Measurements from ENCODE around the gene GPC6. TPM values are rescaled to one million over a fixed set of nuclear protein-coding genes. Genes with fewer than 3 reads are reported as not detected.

The GPC6 gene
- total RNA-seq, 1 experiment from 2014 or later: 5.1 TPM

DNA sequence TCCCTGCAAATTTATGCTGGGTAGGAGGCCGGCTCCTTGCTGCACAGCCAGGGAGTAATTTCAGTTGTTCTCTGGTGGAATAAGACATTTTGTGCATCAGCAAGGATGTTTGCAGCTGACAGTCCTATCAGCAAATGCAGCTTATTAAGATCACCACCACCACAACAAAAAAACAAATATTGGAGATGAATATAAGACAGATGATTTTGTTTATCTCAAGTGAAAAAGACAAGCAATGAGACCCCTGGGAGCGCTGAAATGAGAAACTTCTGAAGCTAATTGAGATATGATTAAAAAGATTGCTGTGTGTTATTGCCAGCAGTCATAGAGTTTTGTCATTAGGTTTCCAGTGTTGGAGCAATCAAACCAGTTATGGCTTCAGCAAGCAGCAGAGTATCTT, 505.6 kb downstream of the GPC6 start:
- no peak for DNase-seq (ENCODE audit: low spot score)

DNA sequence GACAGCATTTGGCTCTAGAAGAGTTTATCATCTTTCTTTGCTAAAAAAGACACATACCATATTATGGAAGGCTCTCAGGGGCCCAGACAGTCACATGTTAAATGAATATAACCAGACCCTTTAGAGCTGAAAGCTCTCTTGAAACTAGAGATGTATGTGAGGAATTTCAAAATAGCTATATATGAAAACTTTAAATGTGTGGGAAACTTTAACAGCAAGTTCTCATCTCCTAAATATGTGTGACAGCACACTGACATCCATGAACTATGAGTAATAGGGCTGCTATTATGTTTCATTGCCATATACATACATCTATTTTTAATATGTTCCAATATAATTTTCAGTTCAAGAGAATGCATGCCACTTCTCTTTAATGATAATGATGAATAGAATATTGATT, 509.5 kb downstream of the GPC6 start:
- DNase-seq (ENCODE audit: low spot score): no peak

GRCh38 chr13:93736909-93737308, 510.3 kb downstream of the GPC6 start:
- no peak for DNase-seq (ENCODE audit: low spot score)

DNA sequence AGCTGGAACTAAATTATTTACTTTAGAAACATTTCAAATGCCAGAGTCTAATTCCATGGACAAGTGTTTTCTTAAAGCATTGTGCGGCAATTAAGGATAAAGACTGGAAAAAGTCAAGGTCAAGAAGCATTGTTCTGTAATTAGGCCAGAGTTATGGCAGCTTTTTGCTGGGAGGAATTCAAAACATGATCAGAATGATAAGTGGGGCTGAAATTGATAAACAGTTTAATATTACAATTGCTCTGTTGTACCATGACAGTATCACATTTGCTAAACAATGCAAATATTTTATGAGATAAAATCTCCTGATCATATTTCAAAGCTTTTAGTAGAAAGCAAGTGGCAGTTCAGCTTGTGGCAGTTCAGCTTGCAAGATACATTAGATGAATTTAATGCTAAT, 513.7 kb downstream of the GPC6 start:
- no peak for DNase-seq (ENCODE audit: low spot score)

GRCh38 chr13:93744033-93744432, 517.4 kb downstream of the GPC6 start:
- DNase-seq (ENCODE audit: low spot score): no peak

DNA sequence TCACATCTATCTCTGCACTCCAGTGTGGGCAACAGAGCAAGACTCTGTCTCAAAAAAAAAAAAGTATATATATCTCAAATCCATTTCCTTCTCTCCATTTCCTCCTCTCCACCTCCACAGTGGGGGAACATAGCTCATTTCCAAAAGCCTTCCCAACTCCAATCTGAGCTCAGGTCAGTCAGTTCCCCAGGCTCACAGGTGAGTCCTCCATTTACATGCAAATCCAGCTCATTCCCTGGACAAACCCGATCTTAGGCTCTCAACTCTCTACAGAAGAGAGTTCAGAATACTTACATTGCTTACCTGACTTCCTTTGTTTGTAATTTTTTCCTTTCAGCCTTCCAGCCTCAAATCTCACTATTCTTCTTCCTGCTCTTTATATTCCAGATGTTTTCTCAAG, 518.3 kb downstream of the GPC6 start:
- no peak for DNase-seq (ENCODE audit: low spot score)

GRCh38 chr13:93745884-93746283, 519.3 kb downstream of the GPC6 start:
- peak; percentile 22 for DNase-seq (ENCODE audit: low spot score)

GRCh38 chr13:93746589-93746988, 520.0 kb downstream of the GPC6 start:
- DNase-seq (ENCODE audit: low spot score): no peak

DNA sequence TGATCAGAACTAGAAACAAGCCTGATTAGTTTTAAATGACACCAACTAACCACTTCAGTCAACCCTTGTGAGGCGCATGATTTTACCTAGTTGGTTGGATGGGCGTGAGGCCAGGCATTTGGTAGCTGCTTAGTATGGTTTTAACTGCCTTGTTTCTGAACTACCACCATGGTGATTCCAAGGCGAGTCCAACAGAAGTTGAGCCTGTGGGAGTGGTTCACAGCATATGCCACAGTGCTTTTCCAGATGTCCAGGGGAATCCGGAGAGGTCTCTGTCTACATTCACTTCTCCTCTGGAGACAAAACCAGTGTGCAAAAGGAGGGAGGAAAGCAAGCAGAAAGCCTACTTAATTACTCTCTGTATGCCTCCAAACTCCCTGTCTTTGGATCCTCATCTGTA, 524.1 kb downstream of the GPC6 start:
- no peak for DNase-seq (ENCODE audit: low spot score)

- no peak for DNase-seq (ENCODE audit: low spot score)
Measured at GRCh38 chr13:93751117-93751516, 524.5 kb downstream of the GPC6 start.

- no peak for DNase-seq (ENCODE audit: low spot score)
Measured at GRCh38 chr13:93752541-93752940, 525.9 kb downstream of the GPC6 start.

GRCh38 chr13:93753639-93754038, 527.0 kb downstream of the GPC6 start:
- DNase-seq (ENCODE audit: low spot score): no peak

GRCh38 chr13:93755341-93755740, 528.7 kb downstream of the GPC6 start:
- no peak for DNase-seq (ENCODE audit: low spot score)

- peak; percentile 23 for DNase-seq (ENCODE audit: low spot score)
Measured at GRCh38 chr13:93758575-93758974, 532.0 kb downstream of the GPC6 start.

DNA sequence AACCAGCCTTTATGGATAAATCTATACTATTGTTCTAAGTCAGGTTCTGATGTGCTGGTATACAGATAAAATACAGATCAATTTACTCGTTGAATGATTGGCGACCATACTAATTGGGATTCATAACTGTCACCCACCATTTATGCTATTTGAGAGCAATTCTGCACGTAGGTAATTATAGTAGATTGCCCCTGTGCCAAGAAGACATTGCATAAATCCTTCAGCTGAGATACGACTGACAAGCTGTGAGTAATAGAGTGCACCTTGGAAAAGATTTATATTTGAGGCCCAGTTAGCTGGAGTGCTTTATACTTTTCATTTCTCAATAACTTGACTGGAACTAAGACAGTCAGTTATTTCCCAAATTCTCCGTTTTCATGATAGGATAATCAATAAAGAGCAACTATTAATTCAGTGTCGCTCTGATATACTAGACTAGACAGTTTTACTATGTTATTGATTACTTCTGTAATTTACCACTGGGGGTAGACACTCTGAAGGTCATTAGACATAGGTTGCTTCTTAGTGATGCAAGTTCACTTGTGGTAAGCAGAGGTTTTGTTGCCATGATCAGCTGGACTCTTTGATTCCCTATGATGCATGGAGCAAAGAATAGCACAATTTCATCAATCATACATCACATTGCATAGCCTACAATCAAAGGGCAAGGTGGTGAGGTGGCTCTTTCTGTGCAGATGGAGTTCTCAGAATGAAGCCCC, 536.3 kb downstream of the GPC6 start:
- DNase-seq (ENCODE audit: low spot score): no peak

- DNase-seq (ENCODE audit: low spot score): no peak
Measured at GRCh38 chr13:93765062-93765461, 538.5 kb downstream of the GPC6 start.

DNA sequence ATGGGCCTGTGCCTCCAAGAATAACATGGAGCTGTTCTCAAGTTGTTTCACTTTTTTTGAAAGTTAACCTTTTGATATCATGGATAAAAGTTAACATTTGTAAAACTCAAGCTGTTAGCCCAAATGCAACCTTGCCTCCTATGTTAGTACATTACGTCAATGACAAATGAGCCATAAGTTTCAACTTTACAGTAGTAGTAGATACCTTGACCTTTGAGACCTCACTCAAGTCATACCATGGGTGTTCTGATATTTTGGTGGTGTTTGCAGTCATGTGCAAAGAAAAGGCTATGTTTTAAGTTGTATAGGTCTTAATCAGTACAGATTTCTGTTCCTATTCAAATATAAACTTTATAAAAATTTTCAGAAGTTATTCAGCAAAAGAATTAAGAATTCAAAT, 539.2 kb downstream of the GPC6 start:
- no peak for DNase-seq (ENCODE audit: low spot score)

- DNase-seq (ENCODE audit: low spot score): no peak
Measured at GRCh38 chr13:93766719-93767118, 540.1 kb downstream of the GPC6 start.

DNA sequence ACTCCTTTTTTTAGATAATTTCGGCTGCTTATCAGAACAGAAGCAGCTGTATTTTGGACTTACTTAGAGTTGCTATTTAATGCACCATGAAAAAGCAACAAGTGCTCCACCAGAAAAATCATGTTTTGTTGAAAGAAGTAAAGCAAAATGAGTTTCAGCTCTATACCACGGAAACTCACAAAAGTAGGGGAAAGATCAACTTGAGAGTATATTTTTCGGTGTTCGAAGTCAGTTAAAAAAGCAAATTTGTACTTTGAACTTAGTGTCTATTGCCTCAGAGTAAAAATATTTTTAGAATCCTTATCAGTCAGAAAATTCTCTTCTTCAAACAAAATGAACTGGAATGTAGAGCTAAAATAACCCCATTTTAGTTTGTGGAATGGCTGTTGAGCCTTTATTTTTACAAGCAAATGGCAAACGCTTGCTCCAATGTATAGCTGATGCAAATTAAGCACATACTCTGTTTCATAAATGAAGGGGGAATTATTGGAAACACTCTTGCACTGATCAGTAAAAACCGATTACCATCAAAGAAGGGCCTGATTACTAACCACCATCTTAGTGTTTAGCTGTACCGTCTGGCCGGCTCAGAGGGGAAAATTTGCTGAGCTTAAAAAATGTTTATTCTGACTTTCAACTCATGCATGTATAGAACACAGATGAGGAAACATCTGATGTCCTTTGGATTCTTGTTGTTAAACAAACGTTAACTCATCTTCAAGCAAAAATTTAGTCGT, 540.7 kb downstream of the GPC6 start:
- DNase-seq (ENCODE audit: low spot score): no peak

DNA sequence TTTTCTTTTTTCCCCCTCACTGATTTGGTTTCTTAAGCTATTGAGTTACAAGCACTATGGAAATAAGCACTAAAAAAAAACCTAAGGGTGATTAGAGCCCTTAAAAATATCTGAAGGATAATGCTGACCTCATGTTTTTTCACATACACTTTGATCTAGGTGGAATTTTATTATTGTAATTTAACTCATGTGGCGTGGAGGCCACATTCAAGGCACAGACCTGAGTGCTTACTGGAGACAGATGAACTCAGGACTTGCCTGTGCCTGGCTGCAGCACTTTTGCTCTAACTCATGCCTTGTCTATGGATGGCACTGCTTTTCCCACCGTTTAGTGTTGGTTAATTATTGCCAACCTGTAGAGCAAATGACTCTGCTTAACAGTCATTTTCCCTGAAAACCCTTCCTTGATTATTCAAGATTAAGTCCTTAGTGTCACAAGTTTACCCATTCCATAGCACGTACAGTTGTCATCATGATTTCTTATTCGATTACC, 541.4 kb downstream of the GPC6 start:
- no peak for DNase-seq (ENCODE audit: low spot score)

DNA sequence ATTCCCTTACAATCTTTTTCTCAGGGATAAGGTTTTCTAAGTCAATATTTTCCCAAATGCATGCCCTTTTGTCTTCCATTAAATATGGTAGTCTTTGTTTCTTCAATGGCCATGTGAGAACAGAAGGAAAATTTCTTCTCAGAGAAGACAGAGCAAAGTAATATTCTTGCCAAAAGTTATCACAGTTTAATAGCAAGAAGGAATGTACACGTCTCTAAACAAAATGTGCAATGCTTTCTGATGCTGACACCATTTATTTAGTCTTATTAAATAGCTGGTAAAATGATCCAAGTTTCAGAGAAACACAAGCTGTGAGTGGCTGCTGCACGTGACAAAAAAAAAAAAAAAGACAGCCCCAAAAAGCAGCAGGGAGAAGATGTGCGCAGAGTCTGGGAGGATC, 542.5 kb downstream of the GPC6 start:
- DNase-seq (ENCODE audit: low spot score): no peak

DNA sequence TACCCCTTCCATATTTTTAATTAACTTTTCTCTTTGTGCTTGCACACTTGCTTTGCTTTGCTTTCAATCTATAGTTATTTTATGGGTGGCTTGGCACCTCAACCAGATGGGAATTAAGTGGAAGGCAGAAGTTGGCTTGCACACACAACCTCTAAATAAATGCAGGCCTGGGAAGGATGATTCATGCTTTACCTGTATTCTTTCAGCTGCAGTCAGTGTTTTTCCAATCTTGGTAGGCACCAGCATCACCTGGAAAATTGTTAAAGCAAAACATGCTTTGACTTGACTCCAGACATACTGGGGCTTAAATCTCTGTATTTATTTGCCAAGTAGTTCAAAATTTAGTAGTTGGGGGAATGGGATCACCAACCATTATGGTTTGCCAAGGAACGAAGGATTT, 543.0 kb downstream of the GPC6 start:
- no peak for DNase-seq (ENCODE audit: low spot score)

- DNase-seq (ENCODE audit: low spot score): no peak
Measured at GRCh38 chr13:93771227-93771626, 544.6 kb downstream of the GPC6 start.

Measured in A172 (cell line).